Suprapubic skin (tissue), 4 donors: Measurements from ENCODE around the gene CHST1.

Experiments
- CTCF ChIP-seq, 2 donors: fragments of 200-600 bp in 1 of 2; fragments of 450-650 bp in 1 of 2; sonication (generic) in 1 of 2; IDR thresholded peaks; one replicate each; pipeline ENCODE4 v1.5.1; 2016 to 2019; ENCODE audit warnings: antibody characterized with exemption in 2 of 2, mild to moderate bottlenecking in 1 of 2, moderate library complexity in 1 of 2
- EP300 ChIP-seq: sonication (generic); formaldehyde crosslinking; IDR thresholded peaks from one replicate; pipeline ENCODE4 v1.6.1; 2017; ENCODE audit warnings: antibody characterized with exemption
- POLR2A ChIP-seq, 2 donors: fragments of 450-650 bp; IDR thresholded peaks; one replicate each; pipeline ENCODE4 v1.6.1; 2017; ENCODE audit warnings: antibody characterized with exemption in 2 of 2, mild to moderate bottlenecking in 2 of 2, moderate library complexity in 2 of 2
- POLR2AphosphoS5 ChIP-seq, 3 donors: sonication (generic); formaldehyde crosslinking; IDR thresholded peaks; one replicate each; pipeline ENCODE4 v1.6.1; 2017; ENCODE audit warnings: antibody characterized with exemption in 3 of 3

DNA sequence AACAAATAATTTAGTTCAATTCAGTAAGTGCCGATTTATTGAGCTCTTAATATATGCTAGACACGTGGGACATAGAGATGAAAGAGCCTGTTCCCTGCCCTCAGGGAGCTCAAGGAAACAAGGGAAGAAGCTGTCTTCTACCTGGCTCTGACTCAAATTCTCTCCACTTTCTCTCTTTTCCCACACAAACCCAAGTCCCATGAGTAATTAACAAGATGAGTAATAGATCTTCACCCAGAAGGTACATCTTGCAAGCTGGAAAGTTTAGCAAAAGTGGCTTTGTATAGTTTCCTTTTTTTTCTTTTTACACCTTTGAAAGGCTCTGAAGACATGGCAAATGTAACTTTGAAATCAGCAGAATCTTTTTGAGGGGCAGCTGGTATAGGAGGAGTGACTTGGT, 48.2 kb upstream of the CHST1 start:
- TF ChIP-seq CTCF (IDR thresholded peaks at IDR 0.05) (no peak), POLR2A (IDR thresholded peaks at IDR 0.05) (no peak), POLR2AphosphoS5 (IDR thresholded peaks at IDR 0.05) (no peak), EP300 (no peak)
